H7 (cell line): Measurements from ENCODE around the gene SYNGR4. TPM values are rescaled to one million over a fixed set of nuclear protein-coding genes. Genes with fewer than 3 reads are reported as not detected.
A peak's percentile ranks its signal among the peaks of the same experiment; 100 is the strongest.

ENCODE experiments used
- DNase-seq: peaks from one replicate; pipeline ENCODE4 v3.0.0; 2012
- H3K27me3 ChIP-seq: 2 replicates; pipeline ENCODE4 v1.6.0; 2011; ENCODE audit warnings: mild to moderate bottlenecking, low read length; ENCODE audit not compliant: control insufficient read depth, insufficient read depth
- H3K36me3 ChIP-seq: replicated peaks from 2 replicates; pipeline ENCODE4 v1.5.1; 2011; ENCODE audit warnings: low read length; ENCODE audit not compliant: control insufficient read depth, insufficient read depth
- H3K4me3 ChIP-seq: 2 replicates; pipeline ENCODE4 v1.5.1; 2011; ENCODE audit warnings: low read depth, mild to moderate bottlenecking, control low read depth, low read length, moderate library complexity; ENCODE audit not compliant: insufficient read depth
- total RNA-seq: library from RNA; depleted of rRNA; stranded (reverse); fragments of >200 nt; shearing (Covaris generic); gene quantifications from 2 replicates; pipeline ENCODE4 v1.2.3, GENCODE V29; 2014

Gene SYNGR4
- total RNA-seq, 1 experiment from 2014 or later = not detected

GRCh38 chr19:48332662-48333466 is 31.3 kb upstream of the SYNGR4 start:
- peak; percentile 91 for DNase-seq
- peak overlapping the region; percentile 31 for H3K4me3 ChIP-seq
- no peaks in the 10 kb centered on the region for H3K27me3 ChIP-seq
- H3K36me3 ChIP-seq = no peaks in the 10 kb centered on the region

DNA sequence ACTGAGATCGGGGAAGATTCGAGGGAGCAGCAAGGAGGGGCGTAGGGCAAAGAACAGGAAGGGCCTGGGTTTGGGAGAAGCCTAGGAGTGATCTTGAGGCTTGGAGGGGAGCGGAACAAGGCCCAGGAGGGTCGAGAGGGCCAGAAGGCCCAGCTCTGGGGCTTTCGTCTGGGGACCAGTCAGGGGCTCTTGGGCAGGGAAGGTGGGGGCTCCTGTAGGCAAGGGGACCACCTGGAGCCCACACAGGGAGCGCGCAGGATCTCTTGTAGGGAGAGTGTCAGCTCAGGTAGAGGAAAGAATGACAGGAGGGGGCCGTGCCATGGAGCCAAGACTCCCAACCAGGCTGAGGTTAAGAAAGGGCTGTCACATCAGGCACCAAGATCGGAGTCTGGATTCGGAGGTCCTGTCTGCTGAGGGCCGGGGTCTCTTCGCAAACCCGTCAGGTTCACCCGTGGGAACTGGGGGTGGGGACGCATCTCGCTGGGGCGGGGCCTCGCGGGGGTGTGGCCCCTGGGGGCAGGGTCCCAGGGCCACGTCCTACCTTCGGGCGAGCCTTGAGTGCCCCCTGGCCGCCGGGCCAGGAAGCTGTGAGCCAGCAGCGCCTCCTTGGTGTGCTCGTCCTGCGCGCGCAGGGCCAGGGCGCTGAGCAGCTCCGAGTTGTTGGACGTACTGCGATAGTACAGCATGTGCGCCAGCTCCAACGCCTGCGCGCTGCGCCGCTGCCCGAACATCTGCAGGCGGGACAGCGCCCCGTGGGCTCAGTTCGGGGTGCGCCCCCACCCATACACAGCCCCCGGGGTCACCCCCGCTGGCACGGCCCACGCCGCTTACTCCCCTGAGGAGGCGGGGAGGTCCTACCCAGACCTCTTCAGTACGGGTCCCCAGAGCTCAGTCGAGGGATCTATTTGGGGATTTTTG is 30.4 kb upstream of the SYNGR4 start:
- Histone ChIP-seq H3K4me3 (peak overlapping the region; percentile 44), H3K36me3 (no peaks in the 10 kb centered on the region), H3K27me3 (no peaks in the 10 kb centered on the region)
- peak; percentile 98 for DNase-seq

DNA sequence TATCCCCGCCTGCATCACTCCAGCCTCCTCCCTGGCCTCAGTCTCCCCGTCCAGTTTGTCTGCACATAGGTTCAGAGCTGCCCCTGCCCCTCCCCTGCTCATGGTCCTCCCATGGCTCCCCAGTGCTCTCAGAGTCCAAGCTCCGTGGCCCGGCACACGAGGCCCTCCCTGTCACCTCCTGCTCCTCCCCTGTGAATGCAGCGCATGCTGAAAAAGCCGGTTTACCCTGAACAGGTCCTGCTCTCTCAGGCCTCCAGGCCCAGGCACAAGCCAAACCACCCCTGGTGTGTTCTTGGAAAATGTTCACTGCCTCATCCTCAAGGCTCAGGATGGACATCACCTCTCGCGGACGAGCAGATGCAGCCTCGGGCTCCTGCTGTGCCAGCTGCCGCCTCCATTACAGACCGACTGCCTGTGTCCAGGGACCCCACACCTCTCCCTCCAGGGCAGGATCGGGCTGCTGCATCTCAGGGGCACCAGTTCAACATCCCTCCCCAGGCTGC is 25.9 kb upstream of the SYNGR4 start:
- Histone ChIP-seq H3K4me3 (no peak overlapping the region), H3K36me3 (no peaks in the 10 kb centered on the region), H3K27me3 (no peaks in the 10 kb centered on the region)
- DNase-seq = peak; percentile 44

- Histone ChIP-seq H3K27me3 (no peaks in the 10 kb centered on the region), H3K36me3 (no peaks in the 10 kb centered on the region), H3K4me3 (no peak overlapping the region)
- no peak for DNase-seq
Observed at GRCh38 chr19:48338802-48339503, 25.2 kb upstream of the SYNGR4 start.

GRCh38 chr19:48340995-48341394 is 23.2 kb upstream of the SYNGR4 start:
- Histone ChIP-seq H3K4me3 (no peak overlapping the region), H3K27me3 (no peaks in the 10 kb centered on the region), H3K36me3 (no peaks in the 10 kb centered on the region)
- DNase-seq = no peak

- DNase-seq = no peak
- Histone ChIP-seq H3K27me3 (no peaks in the 10 kb centered on the region), H3K4me3 (no peak overlapping the region), H3K36me3 (no peaks in the 10 kb centered on the region)
Observed at GRCh38 chr19:48341515-48342413, 22.4 kb upstream of the SYNGR4 start.

DNA sequence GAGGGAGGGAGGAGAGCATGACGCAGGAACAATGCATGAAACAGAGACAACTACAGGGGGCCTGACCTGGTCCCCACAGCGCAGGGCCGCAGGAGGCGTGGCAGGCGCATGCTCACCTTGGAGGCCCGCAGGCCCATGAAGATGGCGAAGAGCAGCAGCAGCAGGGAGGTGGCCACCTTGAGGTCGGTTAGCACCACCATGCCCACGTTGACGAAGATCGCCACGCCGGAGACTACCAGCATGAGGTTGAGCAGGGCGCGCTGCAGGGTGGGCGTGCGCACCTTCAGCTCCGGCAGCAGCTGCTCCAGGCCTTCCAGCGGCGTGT is 21.8 kb upstream of the SYNGR4 start:
- Histone ChIP-seq H3K4me3 (no peak overlapping the region), H3K27me3 (no peaks in the 10 kb centered on the region), H3K36me3 (no peaks in the 10 kb centered on the region)
- peak; percentile 72 for DNase-seq

GRCh38 chr19:48342841-48343540 is 21.2 kb upstream of the SYNGR4 start:
- DNase-seq = peak; percentile 37
- H3K4me3 ChIP-seq = no peak overlapping the region
- no peaks in the 10 kb centered on the region for H3K36me3 ChIP-seq
- H3K27me3 ChIP-seq = no peaks in the 10 kb centered on the region

GRCh38 chr19:48344892-48345291 is 19.3 kb upstream of the SYNGR4 start:
- H3K27me3 ChIP-seq = no peaks in the 10 kb centered on the region
- no peak overlapping the region for H3K4me3 ChIP-seq
- peak; percentile 74 for DNase-seq
- H3K36me3 ChIP-seq = no peaks in the 10 kb centered on the region

GRCh38 chr19:48346191-48346590 is 18.0 kb upstream of the SYNGR4 start:
- Histone ChIP-seq H3K36me3 (no peaks in the 10 kb centered on the region), H3K4me3 (no peak overlapping the region), H3K27me3 (no peaks in the 10 kb centered on the region)

GRCh38 chr19:48348045-48348444 is 16.1 kb upstream of the SYNGR4 start:
- DNase-seq = no peak
- Histone ChIP-seq H3K36me3 (no peaks in the 10 kb centered on the region), H3K27me3 (no peaks in the 10 kb centered on the region), H3K4me3 (no peak overlapping the region)

More at GRCh38 chr19:48346191-48346590, 18.0 kb upstream of the SYNGR4 start:
- DNase-seq = no peak

GRCh38 chr19:48348737-48349136 is 15.4 kb upstream of the SYNGR4 start:
- no peaks in the 10 kb centered on the region for H3K27me3 ChIP-seq
- DNase-seq = no peak
- H3K36me3 ChIP-seq = no peaks in the 10 kb centered on the region
- H3K4me3 ChIP-seq = no peak overlapping the region

GRCh38 chr19:48350856-48351255 is 13.3 kb upstream of the SYNGR4 start:
- no peak overlapping the region for H3K4me3 ChIP-seq
- DNase-seq = no peak
- H3K36me3 ChIP-seq = no peaks in the 10 kb centered on the region
- no peaks in the 10 kb centered on the region for H3K27me3 ChIP-seq
